ENCODE results near the gene ESRRA. TPM values are rescaled to one million over a fixed set of nuclear protein-coding genes. Genes with fewer than 3 reads are reported as not detected.

The ESRRA gene
- total and polyA plus RNA-seq, 2 experiments from 2014 or later: 17.2 to 38.6 TPM

DNA sequence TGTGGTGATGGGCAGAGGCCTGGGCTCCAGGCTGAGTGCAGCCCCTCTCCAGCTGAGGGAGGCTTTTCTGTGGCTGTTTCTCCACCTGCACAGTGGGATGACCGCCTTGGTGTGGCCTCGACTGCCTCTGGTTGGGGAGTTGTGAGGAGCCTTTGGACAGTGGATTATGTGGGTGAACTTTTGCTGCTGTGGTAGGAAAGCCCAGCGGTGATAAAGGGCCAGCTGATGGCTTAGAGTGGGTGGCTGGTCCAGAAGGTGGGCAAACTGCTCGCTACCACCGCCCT is 1.4 kb upstream of the ESRRA start:
- peak overlapping the region; percentile 76; the same call in 1 of the 2 replicates for H2AFZ ChIP-seq
- no peaks in the 10 kb centered on the region for H4K20me1 ChIP-seq (ENCODE audit: insufficient read depth)
- in situ Hi-C loops (cut with MboI): no loop called here
- peaks cover 13% of the 10 kb centered on the region for H3K4me1 ChIP-seq (ENCODE audit: insufficient read depth)
- TF ChIP-seq EZH2phosphoT487 (IDR thresholded peaks at IDR 0.05; ENCODE audit: insufficient read depth, low read depth): no peak
- no peak for TF ChIP-seq EZH2 (IDR thresholded peaks at IDR 0.05; ENCODE audit: insufficient read depth, poor library complexity, severe bottlenecking)
- peak overlapping the region; percentile 87 for H3K4me3 ChIP-seq
- H3K36me3 ChIP-seq (ENCODE audit: low read depth): no peaks in the 10 kb centered on the region
- H3K27ac ChIP-seq: peak overlapping the region; percentile 81; the same call in 1 of the 2 replicates
- H3K9me3 ChIP-seq (ENCODE audit: low read depth): no peaks in the 10 kb centered on the region
- no peaks in the 10 kb centered on the region for H3K9me2 ChIP-seq (ENCODE audit: insufficient read depth)
- H3K79me2 ChIP-seq (ENCODE audit: insufficient read depth): peaks cover 11% of the 10 kb centered on the region; the same call in 1 of the 2 replicates
- no peak for DNase-seq
- peak overlapping the region; percentile 88 for H3K4me2 ChIP-seq (ENCODE audit: unreplicated experiment)
- H3K9ac ChIP-seq: no peak overlapping the region
- 40 to 42% methylated on average over 5 of the region's 5 CpGs for WGBS, 2 experiments (ENCODE audit: low coverage in 1 of 2, low lambda C conversion rate in 2 of 2, missing lambda C conversion rate in 2 of 2)
- H3K27me3 ChIP-seq (replicated peaks; ENCODE audit: insufficient read depth): peaks cover 4% of the 10 kb centered on the region; the same call in 1 of the 2 replicates
- H3F3A ChIP-seq (ENCODE audit: insufficient read depth): 0 out of 2 replicates have a peak, but pooled peaks cover 11% of the 10 kb centered on the region

DNA sequence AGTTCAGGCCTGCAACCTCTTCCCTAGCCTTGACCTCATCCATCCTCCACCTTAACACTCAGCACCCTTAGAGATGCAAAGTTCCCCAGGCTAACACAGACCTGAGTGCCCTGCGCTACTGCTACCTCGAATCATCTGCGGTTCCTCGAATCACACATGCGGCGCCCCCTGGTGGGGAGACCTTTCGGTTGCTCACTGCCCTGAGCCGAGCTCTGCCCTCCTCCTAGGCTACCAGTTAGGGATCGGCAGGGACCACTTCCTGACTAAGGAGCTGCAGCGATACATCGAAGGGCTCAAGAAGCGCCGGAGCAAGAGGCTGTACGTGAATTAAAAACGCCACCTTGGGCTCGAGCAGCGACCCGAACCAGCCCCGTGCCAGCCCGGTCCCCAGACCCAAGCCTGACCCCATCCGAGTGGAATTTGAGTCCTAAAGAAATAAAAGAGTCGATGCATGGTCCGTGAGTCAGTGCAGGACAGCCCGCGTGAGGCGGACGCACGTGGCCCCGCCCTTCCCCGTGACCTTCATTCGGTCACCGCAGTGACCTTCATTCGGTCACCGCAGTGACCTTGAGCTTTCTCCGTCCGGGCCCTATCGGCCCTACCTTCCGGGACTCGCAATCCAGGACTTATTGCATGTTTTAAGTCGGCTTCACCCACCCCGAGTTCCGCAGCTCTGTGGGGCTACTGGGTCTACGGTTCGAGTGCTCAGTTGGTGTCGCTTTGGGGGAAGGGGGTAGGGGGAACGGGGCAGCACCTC is 830 bp upstream of the ESRRA start:
- peak overlapping the region; percentile 87 for H3K4me3 ChIP-seq
- H3K36me3 ChIP-seq (ENCODE audit: low read depth): no peaks in the 10 kb centered on the region
- DNase-seq: peak; percentile 95
- H4K20me1 ChIP-seq (ENCODE audit: insufficient read depth): no peaks in the 10 kb centered on the region
- H3F3A ChIP-seq (ENCODE audit: insufficient read depth): 0 out of 2 replicates have a peak, but pooled peaks cover 11% of the 10 kb centered on the region
- H3K4me1 ChIP-seq (ENCODE audit: insufficient read depth): peaks cover 13% of the 10 kb centered on the region
- peak overlapping the region; percentile 88 for H3K4me2 ChIP-seq (ENCODE audit: unreplicated experiment)
- peak overlapping the region; percentile 75 for H3K9ac ChIP-seq
- in situ Hi-C loops (cut with MboI): no loop called here
- H3K9me3 ChIP-seq (ENCODE audit: low read depth): no peaks in the 10 kb centered on the region
- H2AFZ ChIP-seq: peak overlapping the region; percentile 76
- no peaks in the 10 kb centered on the region for H3K9me2 ChIP-seq (ENCODE audit: insufficient read depth)
- TF ChIP-seq EZH2phosphoT487 (IDR thresholded peaks at IDR 0.05; ENCODE audit: insufficient read depth, low read depth) (no peak), EZH2 (IDR thresholded peaks at IDR 0.05; ENCODE audit: insufficient read depth, poor library complexity, severe bottlenecking) (no peak)
- H3K79me2 ChIP-seq (ENCODE audit: insufficient read depth): peaks cover 17% of the 10 kb centered on the region; the same call in 1 of the 2 replicates
- WGBS, 2 experiments (ENCODE audit: low coverage in 1 of 2, low lambda C conversion rate in 2 of 2, missing lambda C conversion rate in 2 of 2): 2% methylated on average over 44 to 46 of the region's 46 CpGs
- H3K27me3 ChIP-seq (replicated peaks; ENCODE audit: insufficient read depth): peaks cover 4% of the 10 kb centered on the region; the same call in 1 of the 2 replicates
- peak overlapping the region; percentile 81 for H3K27ac ChIP-seq

DNA sequence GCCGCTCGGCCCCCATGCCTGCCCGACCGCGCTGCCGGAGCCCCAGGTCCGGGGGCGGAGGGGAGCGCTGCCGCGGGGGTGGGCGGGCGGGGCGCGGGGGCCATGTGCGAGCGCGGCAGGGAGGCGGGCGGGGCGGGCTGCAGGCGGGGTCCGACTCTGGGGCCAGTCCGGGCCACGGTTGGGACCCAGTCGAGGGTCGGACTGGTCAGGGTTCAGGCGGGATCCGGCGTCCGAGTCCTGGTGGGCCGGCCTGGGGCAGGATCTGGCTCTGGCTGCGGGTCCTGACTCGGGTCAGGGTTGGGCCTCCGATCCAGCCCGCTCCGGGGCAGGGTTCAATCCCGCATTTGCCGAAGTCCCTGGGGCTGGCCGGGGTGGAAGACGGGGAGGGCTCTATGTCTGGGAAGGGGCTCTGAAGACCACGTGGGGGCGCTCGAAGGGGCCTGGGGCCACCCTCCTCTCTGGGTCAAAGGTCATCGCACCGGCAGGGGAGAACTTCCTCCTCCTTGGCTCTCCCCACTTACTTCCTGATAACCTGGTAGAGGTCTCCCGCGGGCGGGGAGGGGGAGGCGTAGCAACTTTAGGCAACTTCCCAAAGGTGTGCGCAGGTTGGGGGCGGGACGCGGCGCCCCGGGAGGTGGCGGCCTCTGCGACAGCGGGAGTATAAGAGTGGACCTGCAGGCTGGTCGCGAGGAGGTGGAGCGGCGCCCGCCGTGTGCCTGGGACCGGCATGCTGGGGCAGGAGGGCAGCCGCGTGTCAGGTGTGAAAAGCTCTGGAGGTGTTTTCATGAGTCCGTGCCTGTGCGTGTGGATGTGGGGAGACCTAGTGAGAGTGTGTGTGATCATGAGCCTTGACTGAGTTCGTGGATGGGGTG is 603 bp downstream of the ESRRA start:
- H3K4me3 ChIP-seq: peak overlapping the region; percentile 87
- H3K79me2 ChIP-seq (ENCODE audit: insufficient read depth): peaks cover 27% of the 10 kb centered on the region; the same call in 1 of the 2 replicates
- H2AFZ ChIP-seq: peak overlapping the region; percentile 78
- TF ChIP-seq EZH2 (IDR thresholded peaks at IDR 0.05; ENCODE audit: insufficient read depth, poor library complexity, severe bottlenecking) (no peak), EZH2phosphoT487 (IDR thresholded peaks at IDR 0.05; ENCODE audit: insufficient read depth, low read depth) (no peak)
- H3K27me3 ChIP-seq (replicated peaks; ENCODE audit: insufficient read depth): no peaks in the 10 kb centered on the region
- peaks cover 6% of the 10 kb centered on the region; the same call in 1 of the 2 replicates for H3K4me1 ChIP-seq (ENCODE audit: insufficient read depth)
- no peaks in the 10 kb centered on the region for H3K36me3 ChIP-seq (ENCODE audit: low read depth)
- H4K20me1 ChIP-seq (ENCODE audit: insufficient read depth): no peaks in the 10 kb centered on the region
- H3K9me3 ChIP-seq (ENCODE audit: low read depth): no peaks in the 10 kb centered on the region
- 1% methylated on average over 24 to 67 of the region's 71 CpGs for WGBS, 2 experiments (ENCODE audit: low coverage in 1 of 2, low lambda C conversion rate in 2 of 2, missing lambda C conversion rate in 2 of 2)
- 0 out of 2 replicates have a peak, but pooled peaks cover 11% of the 10 kb centered on the region for H3F3A ChIP-seq (ENCODE audit: insufficient read depth)
- DNase-seq: peak; percentile 39
- H3K9ac ChIP-seq: peak overlapping the region; percentile 79
- H3K27ac ChIP-seq: no peak overlapping the region
- H3K9me2 ChIP-seq (ENCODE audit: insufficient read depth): no peaks in the 10 kb centered on the region
- in situ Hi-C loops (cut with MboI): no loop called here
- peak overlapping the region; percentile 75 for H3K4me2 ChIP-seq (ENCODE audit: unreplicated experiment)

DNA sequence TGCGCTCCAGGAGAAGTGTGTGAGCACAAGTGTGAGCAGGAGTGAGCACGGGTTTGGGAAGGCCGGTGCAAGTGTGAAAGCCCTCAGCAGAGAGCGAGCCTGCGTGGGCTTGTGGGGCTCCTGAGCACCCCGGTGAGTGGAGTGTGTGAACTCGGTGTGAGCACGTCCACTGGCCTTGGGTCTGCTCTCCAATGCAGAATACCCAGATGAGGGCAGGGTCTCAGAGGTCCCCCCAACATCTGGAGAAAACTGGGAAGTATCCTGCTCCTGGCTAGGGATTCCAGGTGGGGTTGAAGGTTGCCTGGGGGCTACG is 1.2 kb downstream of the ESRRA start:
- H3F3A ChIP-seq (ENCODE audit: insufficient read depth): 0 out of 2 replicates have a peak, but pooled peaks cover 11% of the 10 kb centered on the region
- H3K9ac ChIP-seq: peak overlapping the region; percentile 79
- H3K4me3 ChIP-seq: peak overlapping the region; percentile 87
- DNase-seq: no peak
- no peak overlapping the region for H3K27ac ChIP-seq
- peaks cover 6% of the 10 kb centered on the region; the same call in 1 of the 2 replicates for H3K4me1 ChIP-seq (ENCODE audit: insufficient read depth)
- 26 to 31% methylated on average over 9 of the region's 9 CpGs for WGBS, 2 experiments (ENCODE audit: low coverage in 1 of 2, low lambda C conversion rate in 2 of 2, missing lambda C conversion rate in 2 of 2)
- H3K36me3 ChIP-seq (ENCODE audit: low read depth): no peaks in the 10 kb centered on the region
- no peaks in the 10 kb centered on the region for H3K9me3 ChIP-seq (ENCODE audit: low read depth)
- peaks cover 33% of the 10 kb centered on the region; the same call in 1 of the 2 replicates for H3K79me2 ChIP-seq (ENCODE audit: insufficient read depth)
- TF ChIP-seq EZH2phosphoT487 (IDR thresholded peaks at IDR 0.05; ENCODE audit: insufficient read depth, low read depth) (no peak), EZH2 (IDR thresholded peaks at IDR 0.05; ENCODE audit: insufficient read depth, poor library complexity, severe bottlenecking) (no peak)
- in situ Hi-C loops (cut with MboI): no loop called here
- H3K9me2 ChIP-seq (ENCODE audit: insufficient read depth): no peaks in the 10 kb centered on the region
- H4K20me1 ChIP-seq (ENCODE audit: insufficient read depth): no peaks in the 10 kb centered on the region
- peak overlapping the region; percentile 78 for H2AFZ ChIP-seq
- no peaks in the 10 kb centered on the region for H3K27me3 ChIP-seq (replicated peaks; ENCODE audit: insufficient read depth)
- peak overlapping the region; percentile 75 for H3K4me2 ChIP-seq (ENCODE audit: unreplicated experiment)

Measured in GM23248 (cell line).